Measurements from ENCODE around the gene CGNL1.

CGNL1 gene

DNA sequence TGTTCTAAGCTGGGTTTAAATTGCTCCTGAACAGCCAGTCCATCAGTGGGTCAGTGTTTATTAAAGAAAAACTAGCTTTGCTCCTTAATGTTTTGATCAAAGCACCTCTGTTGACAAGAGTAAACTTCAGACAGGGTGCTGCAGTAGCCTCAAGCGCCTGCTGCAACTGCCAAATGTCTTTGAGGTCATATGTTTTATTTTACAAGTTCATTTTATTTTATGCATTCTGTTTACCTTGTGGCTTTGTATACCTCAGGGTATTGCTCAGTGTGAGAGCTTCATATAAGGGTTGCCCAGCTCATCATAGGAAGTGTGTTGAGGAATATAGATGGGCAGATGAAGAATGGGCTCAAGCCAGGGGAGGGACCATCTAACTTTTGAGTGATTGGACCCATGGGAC is 223.9 kb downstream of the CGNL1 start:
- DNase-seq (ENCODE audit: low read depth) = no peak

Data from activated T-helper 1 cell treated with Interleukin-2 at 50 U/mL for 16 hours (primary cell).